Inflammatory macrophage treated with lipopolysaccharide for 4 hours (primary cell): Measurements from ENCODE around the gene MRM3.
"Not testable (repeated sequence)": the region's sequence is repeated elsewhere in the genome, so short reads cannot be mapped to it uniquely, and the experiment has no call there.

Experiments
- DNase-seq: peaks from one replicate; pipeline ENCODE4 v3.0.0-alpha.2; 2020

Gene MRM3

GRCh38 chr17:781805-782731 is at the start of gene MRM3, which contains the start of gene GLOD4:
TSS of gene MRM3 (plus strand) at chr17:782353. CDS start at chr17:782379, 26 bp downstream.
TSS of gene GLOD4 (minus strand) at chr17:782280. CDS start at chr17:782255, 25 bp downstream.
- peak; percentile 91 for DNase-seq

GRCh38 chr17:732902-733720 is 49.0 kb upstream of the MRM3 start:
- DNase-seq, result no peak

GRCh38 chr17:733743-734142 is 48.4 kb upstream of the MRM3 start:
- no peak for DNase-seq

- DNase-seq, result no peak
Observed at GRCh38 chr17:737561-738113, 44.5 kb upstream of the MRM3 start.

- DNase-seq, result peak; percentile 95
Observed at GRCh38 chr17:740240-741017, 41.7 kb upstream of the MRM3 start.

GRCh38 chr17:742147-742793 is 39.9 kb upstream of the MRM3 start:
- no peak for DNase-seq

- DNase-seq, result no peak
Observed at GRCh38 chr17:743139-743538, 39.0 kb upstream of the MRM3 start.

GRCh38 chr17:744937-745336 is 37.2 kb upstream of the MRM3 start:
- DNase-seq, result no peak

GRCh38 chr17:745406-745805 is 36.7 kb upstream of the MRM3 start:
- DNase-seq, result no peak

GRCh38 chr17:746181-746580 is 36.0 kb upstream of the MRM3 start:
- no peak for DNase-seq

GRCh38 chr17:746783-747629 is 35.1 kb upstream of the MRM3 start:
- no peak for DNase-seq

- not testable (repeated sequence) for DNase-seq
Observed at GRCh38 chr17:748604-749003, 33.5 kb upstream of the MRM3 start.

- not testable (repeated sequence) for DNase-seq
Observed at GRCh38 chr17:749359-749758, 32.8 kb upstream of the MRM3 start.

- DNase-seq, result no peak
Observed at GRCh38 chr17:750431-751037, 31.6 kb upstream of the MRM3 start.

GRCh38 chr17:751269-752001 is 30.7 kb upstream of the MRM3 start:
- DNase-seq, result peak; percentile 57

GRCh38 chr17:752002-752619 is 30.0 kb upstream of the MRM3 start, which contains the start of gene GEMIN4:
TSS of gene GEMIN4 (minus strand) at chr17:752264. CDS start at chr17:752142, 122 bp downstream.
- DNase-seq, result peak; percentile 87

GRCh38 chr17:752620-753219 is 29.4 kb upstream of the MRM3 start:
- no peak for DNase-seq

- DNase-seq, result no peak
Observed at GRCh38 chr17:753418-753817, 28.7 kb upstream of the MRM3 start.
